ENCODE data around the gene GLIS2.
A peak's percentile ranks its signal among the peaks of the same experiment; 100 is the strongest.

GRCh38 chr16:4328046-4328781, 12.3 kb downstream of the GLIS2 start:
- TF ChIP-seq CTCF (IDR thresholded peaks at IDR 0.05; ENCODE audit: low read length) (peak; percentile 24), EZH2 (IDR thresholded peaks at IDR 0.05; ENCODE audit: borderline replicate concordance, low read length) (no peak)

Measured in OCI-LY1 (cell line).